Urothelium cell line (cell line): ENCODE measurements around the gene RAB15.
A peak's percentile ranks its signal among the peaks of the same experiment; 100 is the strongest.

ENCODE experiments used
- DNase-seq: peaks from one replicate; pipeline ENCODE4 v3.0.0; 2011; ENCODE audit warnings: low spot score, mixed read lengths
- FAIRE-seq: peaks from 2 replicates; lab custom pipeline; 2011; peaks lifted over from hg19 to GRCh38; lab: Jason Lieb, UNC

The RAB15 gene

GRCh38 chr14:64992328-64992885 is 20.3 kb upstream of the RAB15 start:
- DNase-seq (no peak), FAIRE-seq (no peak)

DNA sequence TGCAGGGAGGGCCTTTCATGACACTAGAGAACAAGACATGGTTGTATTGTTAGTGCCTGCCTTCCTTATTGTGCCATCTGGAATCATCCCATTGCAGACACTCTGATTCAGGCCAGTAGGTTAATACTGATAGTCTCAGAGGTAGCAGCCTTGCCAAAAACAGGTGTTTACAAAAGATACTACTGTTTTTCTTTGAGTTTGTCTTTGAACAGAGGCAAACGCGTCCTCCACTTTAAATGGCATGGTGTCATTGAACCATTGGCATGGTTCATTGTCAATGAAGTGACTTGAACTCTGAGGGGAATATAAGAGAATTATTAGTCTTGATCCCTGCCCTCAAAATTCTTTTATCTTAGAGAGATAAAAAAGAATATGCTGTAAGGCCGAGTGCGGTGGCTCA is 18.8 kb upstream of the RAB15 start:
- FAIRE-seq (peak; percentile 27), DNase-seq (no peak)

GRCh38 chr14:64990296-64990695 is 18.2 kb upstream of the RAB15 start:
- DNase-seq (no peak), FAIRE-seq (no peak)

DNA sequence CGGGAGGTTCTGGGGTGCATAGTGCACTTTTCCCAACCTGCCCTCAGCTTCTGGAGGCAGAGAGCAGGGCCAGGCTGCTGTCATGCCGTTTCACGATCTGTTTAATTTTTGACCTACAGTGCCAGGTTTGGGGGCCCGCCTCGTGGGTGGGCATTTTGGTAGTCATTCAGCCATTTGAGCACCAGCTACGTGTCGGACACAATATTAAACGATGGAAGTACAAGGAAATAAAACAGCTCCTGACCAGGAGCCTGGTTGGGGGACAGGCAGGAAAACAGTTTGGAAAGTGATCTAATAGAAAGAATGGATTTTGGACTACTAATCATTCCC is 15.3 kb upstream of the RAB15 start:
- DNase-seq (no peak), FAIRE-seq (peak; percentile 37)

- FAIRE-seq: peak; percentile 98
These were observed 14.7 kb upstream of the RAB15 start, which contains the start of gene FNTB for GRCh38 chr14:64986648-64987437. FNTB (plus strand) TSS chr14:64986895; CDS start chr14:64986954, 59 bp downstream.

DNA sequence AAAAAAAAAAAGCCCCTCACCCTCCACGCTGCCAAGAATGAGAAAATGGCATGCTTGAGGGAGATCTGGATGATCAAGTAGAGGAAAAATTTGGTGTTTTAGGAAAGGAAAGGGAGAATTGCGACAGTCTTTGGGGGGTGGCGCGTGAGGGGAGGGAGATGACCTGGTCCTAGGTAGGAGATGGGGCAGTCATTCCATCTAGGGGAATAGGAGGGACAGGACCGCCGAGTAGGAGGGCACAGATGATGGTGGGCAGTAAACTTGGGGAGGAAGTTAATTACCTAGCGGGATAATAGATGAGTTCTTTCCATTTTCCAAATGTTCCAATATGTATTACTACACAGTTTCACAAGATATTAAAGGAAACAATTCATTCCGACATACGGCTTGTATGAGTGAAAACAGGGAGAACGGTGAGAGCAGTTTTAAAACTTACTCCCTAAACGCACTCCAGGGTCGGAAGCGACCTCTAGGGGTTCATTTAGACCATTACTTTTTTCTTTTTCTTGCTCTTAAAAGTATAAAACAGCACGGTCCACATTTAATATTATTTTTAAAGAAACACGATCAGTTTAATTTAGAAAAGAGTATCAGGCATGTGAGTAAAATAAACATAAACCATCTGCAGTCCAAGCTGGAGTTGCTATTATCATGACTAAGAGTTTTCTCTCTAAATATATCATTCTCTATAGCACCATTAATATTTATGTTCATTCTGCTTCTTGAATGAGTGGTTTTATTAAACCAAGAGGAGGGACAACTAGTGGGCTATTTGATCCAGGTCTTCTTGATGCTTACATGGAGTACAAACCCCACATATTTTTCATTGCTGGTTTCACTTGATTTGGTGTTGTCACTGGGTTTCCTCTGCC is 11.5 kb upstream of the RAB15 start:
- DNase-seq (peak; percentile 68), FAIRE-seq (peak; percentile 30)

More at GRCh38 chr14:64986648-64987437, 14.7 kb upstream of the RAB15 start, which contains the start of gene FNTB:
- DNase-seq: peak; percentile 100

- FAIRE-seq (no peak), DNase-seq (no peak)
These were observed 7.4 kb upstream of the RAB15 start for GRCh38 chr14:64979336-64980074.

DNA sequence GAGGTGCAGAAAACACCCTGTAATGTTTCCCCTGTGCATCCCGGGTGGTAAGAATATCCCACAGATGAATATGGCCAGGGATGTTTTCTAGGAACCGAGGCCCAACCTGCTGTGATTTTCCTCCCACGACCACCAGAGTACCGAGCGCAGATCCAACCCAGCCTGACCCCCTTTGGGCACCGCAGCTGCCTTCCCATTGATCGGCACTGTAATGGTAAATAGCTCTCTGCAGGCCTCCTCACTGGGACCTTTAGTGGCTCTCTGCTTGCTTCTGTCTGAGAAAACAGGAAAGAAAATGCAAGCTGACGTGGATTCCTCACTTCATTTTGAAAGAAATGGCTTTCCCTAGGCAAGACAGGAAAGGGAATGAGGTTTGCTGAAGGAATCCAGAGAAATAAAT is 2.4 kb upstream of the RAB15 start:
- no peak for DNase-seq
- peak; percentile 83 for FAIRE-seq

- DNase-seq: no peak
- FAIRE-seq: no peak
These were observed 1.7 kb upstream of the RAB15 start for GRCh38 chr14:64973826-64974225.

- FAIRE-seq: peak; percentile 58
These were observed 898 bp upstream of the RAB15 start for GRCh38 chr14:64973026-64973442.

GRCh38 chr14:64971491-64971942 is 619 bp downstream of the RAB15 start:
- FAIRE-seq (no peak), DNase-seq (no peak)

More at GRCh38 chr14:64973026-64973442, 898 bp upstream of the RAB15 start:
- DNase-seq: no peak

- DNase-seq (peak; percentile 79), FAIRE-seq (no peak)
These were observed 1.2 kb downstream of the RAB15 start for GRCh38 chr14:64970776-64971477.

- peak; percentile 27 for FAIRE-seq
- no peak for DNase-seq
These were observed 2.1 kb downstream of the RAB15 start for GRCh38 chr14:64970041-64970440.

GRCh38 chr14:64968651-64969050 is 3.5 kb downstream of the RAB15 start:
- FAIRE-seq: peak; percentile 30
- peak; percentile 47 for DNase-seq

DNA sequence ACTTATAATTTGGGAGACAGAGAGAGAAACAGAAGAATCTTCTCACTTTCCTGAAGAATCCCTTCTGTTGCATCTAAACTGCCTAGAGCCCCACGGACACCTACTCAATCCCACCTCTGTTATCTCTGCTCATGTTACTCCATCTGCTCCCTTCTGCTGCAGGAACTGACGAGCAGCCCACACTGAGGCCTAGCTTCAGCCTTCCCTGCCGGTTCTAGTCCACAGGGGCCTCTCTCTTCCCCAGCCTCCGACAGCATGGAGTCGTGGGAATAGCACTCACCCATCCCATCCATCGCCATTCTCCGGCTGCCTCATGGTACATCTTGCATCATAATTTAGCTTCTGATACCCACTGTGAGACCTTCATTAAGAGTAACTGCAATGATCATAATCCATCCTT is 4.0 kb downstream of the RAB15 start:
- FAIRE-seq: peak; percentile 86
- no peak for DNase-seq

- peak; percentile 84 for FAIRE-seq
These were observed 5.2 kb downstream of the RAB15 start for GRCh38 chr14:64966976-64967375.

DNA sequence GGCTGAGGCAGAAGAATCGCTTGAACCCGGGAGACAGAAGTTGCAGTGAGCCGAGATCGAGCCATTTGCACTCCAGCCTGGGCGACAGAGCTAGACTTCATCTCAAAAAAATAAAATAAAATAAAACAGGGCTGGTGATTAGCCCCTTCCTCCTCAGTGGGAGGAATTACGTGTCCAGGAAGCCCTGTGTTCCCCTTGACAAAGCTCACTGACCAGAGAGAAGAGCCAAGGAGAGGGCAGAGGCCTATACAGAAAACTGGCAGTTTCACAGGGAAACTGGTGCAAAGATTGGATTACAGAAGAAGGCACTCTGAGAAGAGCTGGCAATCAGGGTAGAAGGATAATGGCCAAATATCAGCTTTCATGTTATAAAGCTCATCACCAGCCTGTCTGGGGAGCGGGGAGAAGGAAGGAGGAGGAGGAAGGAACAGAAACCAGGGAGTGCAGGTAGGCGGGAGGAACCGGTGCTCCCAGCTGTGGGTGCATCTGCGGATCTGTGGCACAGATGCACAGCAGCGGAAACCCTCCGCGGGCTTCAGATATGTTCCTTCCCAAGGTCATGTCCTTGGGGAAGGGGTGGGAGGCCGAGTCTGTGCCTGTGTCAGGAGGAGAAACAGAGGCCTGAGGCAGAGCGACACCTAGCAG is 6.7 kb downstream of the RAB15 start:
- FAIRE-seq (no peak), DNase-seq (no peak)

More at GRCh38 chr14:64966976-64967375, 5.2 kb downstream of the RAB15 start:
- no peak for DNase-seq

- FAIRE-seq (no peak), DNase-seq (no peak)
These were observed 8.5 kb downstream of the RAB15 start for GRCh38 chr14:64963611-64964010.

- FAIRE-seq (no peak), DNase-seq (no peak)
These were observed 11.3 kb downstream of the RAB15 start for GRCh38 chr14:64960762-64961276.
